H1 (cell line): ENCODE data around the gene UBE2E2.

ENCODE experiments used
- CREB1 ChIP-seq: IDR thresholded peaks from 2 replicates; pipeline ENCODE4 v1.6.1; 2012; ENCODE audit warnings: inconsistent platforms
- EGR1 ChIP-seq: IDR thresholded peaks from 2 replicates; pipeline ENCODE4 v1.6.1; 2011; ENCODE audit warnings: low read depth, low read length, borderline replicate concordance
- GABPA ChIP-seq: IDR thresholded peaks from 2 replicates; pipeline ENCODE4 v1.6.1; 2011; ENCODE audit warnings: mild to moderate bottlenecking, low read length, moderate library complexity, borderline replicate concordance; ENCODE audit not compliant: insufficient read depth
- POLR2AphosphoS5 ChIP-seq: IDR thresholded peaks from 2 replicates; pipeline ENCODE4 v1.6.1; 2011; ENCODE audit warnings: low read depth, low read length
- TF ChIP-seq, protein P1 (sequence below), 3 experiments: IDR thresholded peaks; 1 replicate in 2 of 3; 2 replicates in 1 of 3; pipeline versions ENCODE4 v1.5.1 to v1.6.1; 2011; ENCODE audit warnings: low read length in 3 of 3, mild to moderate bottlenecking in 3 of 3, inconsistent platforms in 2 of 3, low read depth in 1 of 3, moderate library complexity in 1 of 3; ENCODE audit not compliant: insufficient read depth in 1 of 3; ENCODE audit errors: control extremely low read depth in 1 of 3
- TF ChIP-seq, protein P2 (sequence below): IDR thresholded peaks from 2 replicates; pipeline ENCODE4 v1.6.1; 2012; ENCODE audit warnings: low read length, inconsistent platforms
- TF ChIP-seq, protein P3 (sequence below): IDR thresholded peaks from 2 replicates; pipeline ENCODE4 v1.6.1; 2011; ENCODE audit warnings: low read length, improper control_type of control experiment

DNA sequence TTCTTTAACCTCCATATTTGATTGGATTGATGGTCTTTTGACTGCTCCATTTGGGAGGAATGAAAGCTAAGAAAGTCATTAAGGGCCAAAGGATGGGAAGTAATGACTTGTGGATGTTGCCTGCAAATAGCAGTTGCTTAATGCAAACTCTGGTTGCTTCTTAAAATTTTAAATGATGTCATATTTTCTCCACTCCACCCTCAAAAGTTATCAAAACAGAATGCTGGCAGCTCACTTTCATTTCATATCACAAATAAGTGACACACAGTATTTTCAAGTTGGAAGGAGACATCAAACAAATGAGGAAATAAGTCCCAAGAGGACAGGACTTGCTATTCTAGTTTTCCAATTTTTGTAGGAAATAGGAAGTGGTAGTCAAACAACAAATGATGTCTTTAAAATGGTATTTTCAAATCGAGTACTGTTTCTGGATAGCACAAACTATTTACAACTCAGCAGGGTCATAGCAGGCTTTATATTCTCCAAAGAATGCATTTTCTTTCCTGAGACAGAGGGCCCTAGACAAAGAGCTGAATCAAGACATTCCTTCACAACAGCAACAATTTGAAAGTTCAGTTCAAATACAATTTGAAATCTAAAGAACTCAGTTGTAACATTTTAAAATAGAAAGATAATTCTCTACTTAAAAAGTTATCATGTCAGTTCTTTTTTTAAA is 437.5 kb downstream of the UBE2E2 start:
- TF ChIP-seq, protein P1, sequence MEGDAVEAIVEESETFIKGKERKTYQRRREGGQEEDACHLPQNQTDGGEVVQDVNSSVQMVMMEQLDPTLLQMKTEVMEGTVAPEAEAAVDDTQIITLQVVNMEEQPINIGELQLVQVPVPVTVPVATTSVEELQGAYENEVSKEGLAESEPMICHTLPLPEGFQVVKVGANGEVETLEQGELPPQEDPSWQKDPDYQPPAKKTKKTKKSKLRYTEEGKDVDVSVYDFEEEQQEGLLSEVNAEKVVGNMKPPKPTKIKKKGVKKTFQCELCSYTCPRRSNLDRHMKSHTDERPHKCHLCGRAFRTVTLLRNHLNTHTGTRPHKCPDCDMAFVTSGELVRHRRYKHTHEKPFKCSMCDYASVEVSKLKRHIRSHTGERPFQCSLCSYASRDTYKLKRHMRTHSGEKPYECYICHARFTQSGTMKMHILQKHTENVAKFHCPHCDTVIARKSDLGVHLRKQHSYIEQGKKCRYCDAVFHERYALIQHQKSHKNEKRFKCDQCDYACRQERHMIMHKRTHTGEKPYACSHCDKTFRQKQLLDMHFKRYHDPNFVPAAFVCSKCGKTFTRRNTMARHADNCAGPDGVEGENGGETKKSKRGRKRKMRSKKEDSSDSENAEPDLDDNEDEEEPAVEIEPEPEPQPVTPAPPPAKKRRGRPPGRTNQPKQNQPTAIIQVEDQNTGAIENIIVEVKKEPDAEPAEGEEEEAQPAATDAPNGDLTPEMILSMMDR (IDR thresholded peaks at IDR 0.05; ENCODE audit: control extremely low read depth in 1 of 3, insufficient read depth in 1 of 3, low read depth in 1 of 3, low read length in 3 of 3), result no peak
- TF ChIP-seq POLR2AphosphoS5 (no peak), GABPA (no peak), CREB1 (no peak), EGR1 (no peak)
- TF ChIP-seq, protein P2, sequence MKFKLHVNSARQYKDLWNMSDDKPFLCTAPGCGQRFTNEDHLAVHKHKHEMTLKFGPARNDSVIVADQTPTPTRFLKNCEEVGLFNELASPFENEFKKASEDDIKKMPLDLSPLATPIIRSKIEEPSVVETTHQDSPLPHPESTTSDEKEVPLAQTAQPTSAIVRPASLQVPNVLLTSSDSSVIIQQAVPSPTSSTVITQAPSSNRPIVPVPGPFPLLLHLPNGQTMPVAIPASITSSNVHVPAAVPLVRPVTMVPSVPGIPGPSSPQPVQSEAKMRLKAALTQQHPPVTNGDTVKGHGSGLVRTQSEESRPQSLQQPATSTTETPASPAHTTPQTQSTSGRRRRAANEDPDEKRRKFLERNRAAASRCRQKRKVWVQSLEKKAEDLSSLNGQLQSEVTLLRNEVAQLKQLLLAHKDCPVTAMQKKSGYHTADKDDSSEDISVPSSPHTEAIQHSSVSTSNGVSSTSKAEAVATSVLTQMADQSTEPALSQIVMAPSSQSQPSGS, result no peak
- TF ChIP-seq, protein P3, sequence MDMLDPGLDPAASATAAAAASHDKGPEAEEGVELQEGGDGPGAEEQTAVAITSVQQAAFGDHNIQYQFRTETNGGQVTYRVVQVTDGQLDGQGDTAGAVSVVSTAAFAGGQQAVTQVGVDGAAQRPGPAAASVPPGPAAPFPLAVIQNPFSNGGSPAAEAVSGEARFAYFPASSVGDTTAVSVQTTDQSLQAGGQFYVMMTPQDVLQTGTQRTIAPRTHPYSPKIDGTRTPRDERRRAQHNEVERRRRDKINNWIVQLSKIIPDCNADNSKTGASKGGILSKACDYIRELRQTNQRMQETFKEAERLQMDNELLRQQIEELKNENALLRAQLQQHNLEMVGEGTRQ, result no peak
